Testis (tissue), 3 donors: ENCODE results near the gene HOXA7. TPM values are rescaled to one million over a fixed set of nuclear protein-coding genes. Genes with fewer than 3 reads are reported as not detected.

Experiments used
- DNase-seq: peaks from one replicate; pipeline ENCODE4 v3.0.0-alpha.2; 2019
- H3K27ac ChIP-seq, 2 donors: fragments of 200-600 bp; sonication (generic); one replicate each; pipeline ENCODE4 v1.5.1; 2019
- H3K27me3 ChIP-seq: fragments of 200-600 bp; sonication (generic); one replicate; pipeline ENCODE4 v1.5.1; 2019
- H3K36me3 ChIP-seq: fragments of 200-600 bp; sonication (generic); one replicate; pipeline ENCODE4 v1.5.1; 2017; ENCODE audit warnings: low read depth; ENCODE audit errors: missing control alignments
- H3K4me1 ChIP-seq: fragments of 200-600 bp; sonication (generic); one replicate; pipeline ENCODE4 v1.5.1; 2019
- H3K4me3 ChIP-seq, 2 donors: fragments of 200-600 bp; sonication (generic); one replicate each; pipeline ENCODE4 v1.5.1; 2017 to 2019
- H3K9me3 ChIP-seq: fragments of 200-600 bp; sonication (generic); one replicate; pipeline ENCODE4 v1.5.1; 2017
- POLR2A ChIP-seq: fragments of 450-650 bp; IDR thresholded peaks from one replicate; pipeline ENCODE4 v1.6.1; 2017; ENCODE audit warnings: antibody characterized with exemption, mild to moderate bottlenecking, moderate library complexity
- WGBS, 2 donors: methylation state at CpG; one replicate each; pipeline ENCODE4 v1.1.5; 2018; 5-methylcytosine and 5-hydroxymethylcytosine counted together
- intact Hi-C: fragments of 100-400 bp; cut with DNase I; formaldehyde crosslinking; loops from one replicate; pipeline ENCODE4 v1.15.1; 2023; ENCODE audit warnings: low total_unique reads
- polyA plus RNA-seq: library from polyadenylated mRNA; stranded (reverse); fragments of 350-450 nt; fragmentation: Illumina TruSeq; extraction: RNeasy Lipid Tissue Mini Kit (QIAGEN cat#74804); gene quantifications from one replicate; pipeline ENCODE4 v1.2.3, GENCODE V29; 2014; ENCODE audit warnings: low read depth, low replicate concordance; ENCODE audit not compliant: insufficient read depth
- total RNA-seq, 2 donors: library from RNA; depleted of rRNA; stranded (reverse); fragments of >200 nt; gene quantifications; one replicate each; pipeline ENCODE4 v1.2.3, GENCODE V29; 2016
- TF ChIP-seq, protein P1 (sequence below), 3 experiments: fragments of 450-650 bp in 2 of 3; fragments of 200-600 bp in 1 of 3; sonication (generic) in 1 of 3; IDR thresholded peaks; one replicate each; pipeline ENCODE4 v1.5.1; 2016 to 2019; ENCODE audit warnings: antibody characterized with exemption in 3 of 3, mild to moderate bottlenecking in 2 of 3, moderate library complexity in 1 of 3

Gene HOXA7
- total and polyA plus RNA-seq, 3 donors from 2014 or later = 3.1 to 13.1 (median 7.8) TPM

DNA sequence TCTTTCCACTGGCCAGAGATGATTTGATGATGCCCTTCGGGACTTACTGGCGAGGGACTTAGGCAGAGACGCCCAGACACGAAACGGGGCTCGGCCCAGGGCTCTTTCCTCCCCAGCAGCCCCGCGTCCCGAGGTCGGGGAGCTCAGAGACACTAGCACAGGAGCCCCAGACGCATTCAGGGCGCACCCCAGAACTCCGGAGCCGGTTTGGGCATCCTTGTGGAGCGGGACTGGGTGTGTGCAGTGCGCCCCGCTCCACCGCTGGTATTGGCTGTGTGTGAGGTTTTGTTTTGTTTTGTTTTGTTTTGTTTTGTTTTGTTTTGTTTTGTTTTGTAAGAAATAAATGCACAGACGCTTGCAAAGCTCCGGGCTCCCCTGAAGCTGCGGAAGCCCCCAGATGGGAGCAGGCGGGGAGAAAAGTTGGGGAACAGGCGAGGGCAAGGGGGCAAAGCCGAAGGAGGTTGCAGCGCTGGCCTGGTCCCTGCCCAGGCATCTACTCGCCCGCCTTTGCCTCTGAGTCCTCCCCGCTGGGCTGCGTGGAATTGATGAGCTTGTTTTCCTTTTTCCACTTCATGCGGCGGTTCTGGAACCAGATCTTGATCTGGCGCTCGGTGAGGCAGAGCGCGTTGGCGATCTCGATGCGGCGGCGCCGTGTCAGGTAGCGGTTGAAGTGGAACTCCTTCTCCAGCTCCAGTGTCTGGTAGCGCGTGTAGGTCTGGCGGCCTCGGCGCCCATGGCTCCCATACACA lies 11.1 kb downstream of the HOXA7 start:
- H3K9me3 ChIP-seq = no peaks in the 10 kb centered on the region
- H3K4me3 ChIP-seq = peak overlapping the region in 1 of 2 donors; percentile 10
- peak; percentile 11 for DNase-seq
- peaks cover 4% of the 10 kb centered on the region for H3K4me1 ChIP-seq
- no peak overlapping the region for H3K27ac ChIP-seq
- intact Hi-C loops = no loop called here
- WGBS, 2 donors = 30 to 34% methylated on average over 43 to 47 of the region's 47 CpGs
- no peaks in the 10 kb centered on the region for H3K27me3 ChIP-seq
- TF ChIP-seq POLR2A = no peak
- TF ChIP-seq, protein P1, sequence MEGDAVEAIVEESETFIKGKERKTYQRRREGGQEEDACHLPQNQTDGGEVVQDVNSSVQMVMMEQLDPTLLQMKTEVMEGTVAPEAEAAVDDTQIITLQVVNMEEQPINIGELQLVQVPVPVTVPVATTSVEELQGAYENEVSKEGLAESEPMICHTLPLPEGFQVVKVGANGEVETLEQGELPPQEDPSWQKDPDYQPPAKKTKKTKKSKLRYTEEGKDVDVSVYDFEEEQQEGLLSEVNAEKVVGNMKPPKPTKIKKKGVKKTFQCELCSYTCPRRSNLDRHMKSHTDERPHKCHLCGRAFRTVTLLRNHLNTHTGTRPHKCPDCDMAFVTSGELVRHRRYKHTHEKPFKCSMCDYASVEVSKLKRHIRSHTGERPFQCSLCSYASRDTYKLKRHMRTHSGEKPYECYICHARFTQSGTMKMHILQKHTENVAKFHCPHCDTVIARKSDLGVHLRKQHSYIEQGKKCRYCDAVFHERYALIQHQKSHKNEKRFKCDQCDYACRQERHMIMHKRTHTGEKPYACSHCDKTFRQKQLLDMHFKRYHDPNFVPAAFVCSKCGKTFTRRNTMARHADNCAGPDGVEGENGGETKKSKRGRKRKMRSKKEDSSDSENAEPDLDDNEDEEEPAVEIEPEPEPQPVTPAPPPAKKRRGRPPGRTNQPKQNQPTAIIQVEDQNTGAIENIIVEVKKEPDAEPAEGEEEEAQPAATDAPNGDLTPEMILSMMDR (IDR thresholded peaks at IDR 0.05) = no peak
- no peaks in the 10 kb centered on the region for H3K36me3 ChIP-seq

DNA sequence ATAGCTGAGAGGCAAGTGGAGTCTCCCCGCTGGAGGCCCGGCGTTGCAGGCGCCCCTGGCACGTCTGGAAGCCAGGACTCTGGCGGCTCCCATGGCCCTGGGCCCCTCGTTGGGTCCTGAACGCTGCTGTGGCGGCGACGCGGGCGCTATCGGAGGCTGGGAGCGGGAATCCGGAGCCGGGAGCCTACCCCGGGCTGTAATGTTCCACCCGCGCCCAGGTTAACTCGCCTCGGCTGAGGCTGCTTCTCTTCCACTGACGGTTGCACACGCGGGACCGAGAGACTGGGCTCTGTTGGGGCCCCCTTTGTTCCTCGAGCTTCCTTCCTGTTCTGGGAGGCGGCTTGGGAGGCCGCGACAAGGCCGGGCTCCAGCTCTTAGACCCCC lies 11.7 kb downstream of the HOXA7 start:
- 8 to 20% methylated on average over 5 to 22 of the region's 31 CpGs for WGBS, 2 donors
- Histone ChIP-seq H3K27ac (no peak overlapping the region), H3K4me3 (peak overlapping the region in 1 of 2 donors; percentile 10)

DNA sequence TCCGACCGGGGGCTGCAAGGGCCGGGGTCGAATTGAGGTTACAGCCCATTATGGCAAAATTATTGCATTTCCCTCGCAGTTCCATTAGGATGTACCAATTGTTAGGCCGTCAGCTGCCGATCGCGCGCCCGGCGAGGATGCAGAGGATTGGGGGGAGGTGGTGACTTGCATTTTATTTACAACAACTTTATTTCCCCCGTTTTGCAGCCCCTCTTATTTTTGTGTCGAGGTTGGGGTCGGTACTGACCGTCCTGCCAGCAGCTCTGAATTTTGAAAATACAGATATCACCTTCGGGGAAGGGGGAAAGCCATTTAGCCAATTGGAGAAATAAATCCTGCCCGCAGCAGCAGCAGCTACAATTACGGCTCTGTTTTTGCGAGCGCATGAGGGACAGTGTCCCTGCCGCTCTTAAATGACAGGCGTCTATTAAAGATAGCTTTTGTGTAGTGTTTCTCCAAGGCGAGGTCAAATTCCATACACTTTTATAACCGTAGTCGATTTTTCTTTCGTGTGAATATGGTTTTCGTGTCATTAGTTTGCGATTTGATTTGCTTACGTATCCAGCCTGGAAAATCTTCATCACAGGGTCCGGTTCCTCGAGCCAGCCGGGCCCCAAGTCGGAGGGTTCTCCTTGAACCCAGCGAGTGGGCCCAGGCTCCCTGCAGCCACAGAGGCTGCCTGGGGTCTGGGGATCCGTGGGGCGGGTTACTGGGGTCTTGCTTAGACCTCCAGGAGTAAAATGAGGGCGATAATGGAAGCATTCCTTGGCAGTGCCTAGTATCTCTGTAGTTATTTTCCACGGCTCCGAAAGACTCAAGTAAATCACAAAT lies 12.3 kb downstream of the HOXA7 start:
- Histone ChIP-seq H3K4me1 (peaks cover 4% of the 10 kb centered on the region), H3K36me3 (no peaks in the 10 kb centered on the region), H3K9me3 (no peaks in the 10 kb centered on the region), H3K27me3 (no peaks in the 10 kb centered on the region), H3K4me3 (peak overlapping the region in 1 of 2 donors; percentile 46), H3K27ac (no peak overlapping the region)
- peak; percentile 7 for DNase-seq
- WGBS, 2 donors = 24 to 30% methylated on average over 35 to 40 of the region's 40 CpGs
- TF ChIP-seq, protein P1 (IDR thresholded peaks at IDR 0.05) = no peak
- TF ChIP-seq POLR2A = no peak
- intact Hi-C loops = no loop called here

More for the DNA sequence above, 11.7 kb downstream of the HOXA7 start:
- DNase-seq = peak; percentile 12
- Histone ChIP-seq H3K27me3 (no peaks in the 10 kb centered on the region), H3K36me3 (no peaks in the 10 kb centered on the region), H3K4me1 (peaks cover 4% of the 10 kb centered on the region), H3K9me3 (no peaks in the 10 kb centered on the region)
- intact Hi-C loops = no loop called here
- TF ChIP-seq, protein P1 (IDR thresholded peaks at IDR 0.05) = no peak
- no peak for TF ChIP-seq POLR2A

DNA sequence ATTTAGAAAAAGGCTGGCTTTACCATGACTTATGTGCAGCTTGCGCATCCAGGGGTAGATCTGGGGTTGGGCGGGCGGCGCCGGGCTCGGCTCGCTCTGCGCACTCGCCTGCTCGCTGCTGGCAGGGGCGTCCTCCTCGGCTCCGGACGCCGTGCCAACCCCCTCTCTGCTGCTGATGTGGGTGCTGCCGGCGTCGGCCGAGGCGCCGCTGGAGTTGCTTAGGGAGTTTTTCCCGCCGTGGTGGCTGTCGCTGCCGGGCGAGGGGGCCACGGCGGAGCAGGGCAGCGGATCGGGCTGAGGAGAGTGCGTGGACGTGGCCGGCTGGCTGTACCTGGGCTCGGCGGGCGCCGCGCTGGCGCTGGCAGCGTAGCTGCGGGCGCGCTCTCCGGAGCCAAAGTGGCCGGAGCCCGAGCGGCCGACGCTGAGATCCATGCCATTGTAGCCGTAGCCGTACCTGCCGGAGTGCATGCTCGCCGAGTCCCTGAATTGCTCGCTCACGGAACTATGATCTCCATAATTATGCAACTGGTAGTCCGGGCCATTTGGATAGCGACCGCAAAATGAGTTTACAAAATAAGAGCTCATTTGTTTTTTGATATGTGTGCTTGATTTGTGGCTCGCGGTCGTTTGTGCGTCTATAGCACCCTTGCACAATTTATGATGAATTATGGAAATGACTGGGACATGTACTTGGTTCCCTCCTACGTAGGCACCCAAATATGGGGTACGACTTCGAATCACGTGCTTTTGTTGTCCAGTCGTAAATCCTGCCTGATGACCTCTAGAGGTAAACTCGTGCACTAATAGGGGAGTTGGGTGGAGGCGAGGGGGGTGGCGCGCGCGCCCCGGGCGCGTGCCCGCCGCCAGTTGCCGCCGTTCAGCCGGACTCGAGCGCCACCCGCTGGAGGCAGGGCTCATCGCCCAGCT lies 13.2 kb downstream of the HOXA7 start, which contains the start of gene HOXA5:
Gene HOXA5, minus strand, starts transcription at position 659 of the 927 bp plus-strand sequence. Its CDS starts 74 bp downstream, at position 585.
- intact Hi-C loops = no loop called here
- WGBS, 2 donors = 10% methylated on average over 17 to 78 of the region's 86 CpGs
- no peaks in the 10 kb centered on the region for H3K27me3 ChIP-seq

More for the DNA sequence above, 13.2 kb downstream of the HOXA7 start, which contains the start of gene HOXA5:
- Histone ChIP-seq H3K36me3 (no peaks in the 10 kb centered on the region), H3K4me1 (peaks cover 4% of the 10 kb centered on the region), H3K9me3 (no peaks in the 10 kb centered on the region), H3K4me3 (peak within 1 kb of the TSS; percentile 25 to 46), H3K27ac (no peak within 1 kb of the TSS)
- peak; percentile 72 for DNase-seq
- TF ChIP-seq POLR2A = no peak
- TF ChIP-seq, protein P1 (IDR thresholded peaks at IDR 0.05) = peak; percentile 29 to 75 (median 45)
